ENCODE measurements around the gene PIGL. TPM values are rescaled to one million over a fixed set of nuclear protein-coding genes. Genes with fewer than 3 reads are reported as not detected.

Gene PIGL
- total and polyA plus RNA-seq, 2 of the 4 experiments (the other 2 are of a cell fraction), result 17.9 to 29.5 TPM

GRCh38 chr17:16325964-16326363 is 109.0 kb downstream of the PIGL start:
- in situ Hi-C loops (cut with MboI; ENCODE audit: low sequenced_read_pairs), result no loop called here
- no TSS peak for BruUV-seq (replicated peaks)
- dilution Hi-C loops (cut with HindIII; ENCODE audit: low sequenced_read_pairs, unreplicated experiment), result no loop called here
- Histone ChIP-seq H2BK15ac (ENCODE audit: low read depth, low read length) (no peak overlapping the region), H2AFZ (replicated peaks; ENCODE audit: low read length, poor library complexity) (no peak overlapping the region), H3K4me3 (ENCODE audit: insufficient read depth, low read depth, low read length) (no peak overlapping the region), H3K4me1 (ENCODE audit: control insufficient read depth, insufficient read depth, low read length) (0 out of 2 replicates have a peak, but pooled peaks cover 2% of the 10 kb centered on the region), H3K9ac (ENCODE audit: low read depth, low read length) (no peak overlapping the region), H3K4me2 (ENCODE audit: low read depth, low read length) (no peak overlapping the region), H2BK20ac (ENCODE audit: low read depth, low read length) (no peak overlapping the region), H3K27me3 (ENCODE audit: control insufficient read depth, insufficient read depth, low read length) (no peaks in the 10 kb centered on the region), H2BK5ac (ENCODE audit: low read depth, low read length, poor library complexity, severe bottlenecking) (no peak overlapping the region), H4K8ac (ENCODE audit: low read depth in 2 of 2, low read length in 2 of 2) (no peak overlapping the region), H3K36me3 (ENCODE audit: control insufficient read depth, insufficient read depth, low read length) (peaks cover 5% of the 10 kb centered on the region), H2BK120ac (ENCODE audit: low read depth, low read length) (no peak overlapping the region), H3K27ac (ENCODE audit: insufficient read depth, low read length) (no peak overlapping the region), H3K14ac (replicated peaks; ENCODE audit: low read depth, low read length) (no peak overlapping the region), H3K56ac (ENCODE audit: extremely low read depth, insufficient read depth, low read length) (no peak overlapping the region), H2AK5ac (ENCODE audit: low read depth, low read length) (no peak overlapping the region), H3K4ac (ENCODE audit: low read depth, low read length) (no peak overlapping the region), H4K20me1 (ENCODE audit: insufficient read depth, low read length) (no peaks in the 10 kb centered on the region), H3K9me1 (ENCODE audit: insufficient read depth, low read length) (peaks cover 9% of the 10 kb centered on the region), H4K5ac (ENCODE audit: low read depth, low read length) (no peak overlapping the region), H3K9me3 (ENCODE audit: control insufficient read depth, insufficient read depth, low read length) (no peaks in the 10 kb centered on the region), H4K91ac (ENCODE audit: insufficient read depth, low read depth, low read length) (no peak overlapping the region), H3K79me1 (ENCODE audit: low read depth in 1 of 2, low read length in 2 of 2) (peaks cover 0 to 4% of the 10 kb centered on the region in 2 experiments; a peak in 2 of 4 replicates), H3K23ac (ENCODE audit: low read depth, low read length) (no peak overlapping the region), H3K18ac (ENCODE audit: low read depth, low read length) (no peak overlapping the region), H2AK9ac (replicated peaks; ENCODE audit: low read depth, low read length, poor library complexity) (no peak overlapping the region)
- intact Hi-C loops (cut with micrococcal nuclease), result no loop called here
- TF ChIP-seq RAD21 (IDR thresholded peaks at IDR 0.05; ENCODE audit: low read length) (no peak), RFX5 (IDR thresholded peaks at IDR 0.05; ENCODE audit: low read depth, low read length) (no peak), CEBPB (IDR thresholded peaks at IDR 0.05; ENCODE audit: low read depth, low read length) (no peak), NFE2L2 (IDR thresholded peaks at IDR 0.05; ENCODE audit: low read depth, low read length) (no peak), MXI1 (IDR thresholded peaks at IDR 0.05; ENCODE audit: borderline replicate concordance, low read depth, low read length) (no peak), ELK1 (IDR thresholded peaks at IDR 0.05; ENCODE audit: borderline replicate concordance, low read depth, low read length) (no peak), RCOR1 (IDR thresholded peaks at IDR 0.05; ENCODE audit: insufficient replicate concordance, low read length) (no peak), FOS (IDR thresholded peaks at IDR 0.05; ENCODE audit: low read depth, low read length) (no peak), MAFK (IDR thresholded peaks at IDR 0.05; ENCODE audit: low read depth, low read length) (no peak), CTCF (conservative IDR thresholded peaks at IDR 0.05; ENCODE audit: low read depth, low read length) (no peak), BHLHE40 (IDR thresholded peaks at IDR 0.05; ENCODE audit: low read depth, low read length) (no peak), USF2 (IDR thresholded peaks at IDR 0.05; ENCODE audit: low read depth, low read length) (no peak), POLR2A (IDR thresholded peaks at IDR 0.05; ENCODE audit: low read depth, low read length) (no peak), MAZ (IDR thresholded peaks at IDR 0.05; ENCODE audit: borderline replicate concordance, low read depth, low read length) (no peak), SMC3 (IDR thresholded peaks at IDR 0.05; ENCODE audit: low read depth, low read length) (no peak)
- ChIA-PET POLR2A (ENCODE audit: unreplicated experiment) (no interaction called here), CTCF (no interaction called here)
- no CpG with 5 or more reads among the region's 1 CpG for WGBS, 2 experiments (ENCODE audit: extremely low coverage in 2 of 2, insufficient read length in 1 of 2)
- DNase-seq (no peak), ATAC-seq (ENCODE audit: low read depth) (no peak)
